H1 (cell line): ENCODE measurements around the gene WAC. TPM values are rescaled to one million over a fixed set of nuclear protein-coding genes. Genes with fewer than 3 reads are reported as not detected.
"Not testable (repeated sequence)": the region's sequence is repeated elsewhere in the genome, so short reads cannot be mapped to it uniquely, and the experiment has no call there.

ENCODE experiments used
- CTCF ChIA-PET: fragments of 300-600 bp; sonication (Branson Sonifier 250); formaldehyde crosslinking; loops from one replicate; lab custom pipeline; 2021; ENCODE audit not compliant: partially characterized antibody; lab: Charles Lee
- POLR2A ChIA-PET: fragments of 300-600 bp; sonication (Branson Sonifier 250); formaldehyde crosslinking; loops from one replicate; lab custom pipeline; 2021; ENCODE audit warnings: inconsistent platforms; ENCODE audit not compliant: partially characterized antibody; lab: Charles Lee
- DNase-seq, 2 experiments: peaks; one replicate each; pipeline versions ENCODE4 v3.0.0 to v3.0.0-alpha.2; 2010 to 2022; ENCODE audit warnings: low spot score in 2 of 2, low read depth in 1 of 2, mixed read lengths in 1 of 2
- FAIRE-seq: peaks from 2 replicates; lab custom pipeline; 2011; peaks lifted over from hg19 to GRCh38; lab: Jason Lieb, UNC
- H2AFZ ChIP-seq: 2 replicates; pipeline ENCODE4 v1.8.1; 2012; ENCODE audit warnings: low read length, inconsistent platforms
- H2AK5ac ChIP-seq: 2 replicates; pipeline ENCODE4 v1.6.1; 2013; ENCODE audit warnings: low read depth, low read length
- H2BK120ac ChIP-seq: replicated peaks from 2 replicates; pipeline ENCODE3; 2013; ENCODE audit warnings: low read depth, low read length, inconsistent platforms
- H2BK12ac ChIP-seq: 2 replicates; pipeline ENCODE4 v1.6.1; 2013; ENCODE audit warnings: low read depth, low read length
- H2BK15ac ChIP-seq: 2 replicates; pipeline ENCODE4 v1.6.1; 2013; ENCODE audit warnings: low read length
- H2BK20ac ChIP-seq: 2 replicates; pipeline ENCODE4 v1.6.1; 2013; ENCODE audit warnings: low read length
- H2BK5ac ChIP-seq: 2 replicates; pipeline ENCODE4 v1.6.1; 2013; ENCODE audit warnings: low read depth, low read length
- H3K14ac ChIP-seq: 2 replicates; pipeline ENCODE4 v1.6.1; 2013; ENCODE audit warnings: inconsistent platforms; ENCODE audit not compliant: insufficient read length
- H3K18ac ChIP-seq: 2 replicates; pipeline ENCODE4 v1.6.1; 2013; ENCODE audit warnings: low read length; ENCODE audit errors: extremely low read depth
- H3K23ac ChIP-seq: 2 replicates; pipeline ENCODE4 v1.6.1; 2013; ENCODE audit warnings: inconsistent platforms; ENCODE audit not compliant: insufficient read length
- H3K23me2 ChIP-seq: 2 replicates; pipeline ENCODE4 v1.6.1; 2013; ENCODE audit warnings: low read depth, low read length
- H3K27ac ChIP-seq: 2 replicates; pipeline ENCODE4 v1.6.1; 2011; ENCODE audit warnings: low read depth, low read length, inconsistent platforms
- H3K27me3 ChIP-seq, 4 experiments: replicated peaks in 1 of 4; 1 replicate in 1 of 4; 2 replicates in 3 of 4; pipeline versions ENCODE4 v1.6.1 to v1.8.1; 2011 to 2013; ENCODE audit warnings: low read length in 3 of 4, mild to moderate bottlenecking in 3 of 4, inconsistent platforms in 2 of 4, mixed read lengths in 2 of 4, moderate library complexity in 1 of 4; ENCODE audit not compliant: control insufficient read depth in 3 of 4, insufficient read depth in 3 of 4; ENCODE audit errors: extremely low read depth in 1 of 4
- H3K36me3 ChIP-seq, 4 experiments: 2 replicates each; pipeline versions ENCODE4 v1.6.1 to v1.8.1; 2011 to 2013; ENCODE audit warnings: mild to moderate bottlenecking in 4 of 4, low read length in 3 of 4, moderate library complexity in 2 of 4, control low read depth in 1 of 4, inconsistent platforms in 1 of 4; ENCODE audit not compliant: insufficient read depth in 4 of 4, control insufficient read depth in 2 of 4
- H3K4ac ChIP-seq: replicated peaks from 2 replicates; pipeline ENCODE3; 2013; ENCODE audit warnings: low read length, low read depth, mixed read lengths, inconsistent platforms; ENCODE audit not compliant: insufficient read length
- H3K4me1 ChIP-seq, 4 experiments: replicated peaks in 1 of 4; 1 replicate in 1 of 4; 2 replicates in 3 of 4; pipeline versions ENCODE4 v1.6.1 to v1.8.1; 2011 to 2013; ENCODE audit warnings: low read length in 3 of 4, inconsistent platforms in 2 of 4, mixed read lengths in 1 of 4; ENCODE audit not compliant: insufficient read depth in 4 of 4, control insufficient read depth in 3 of 4
- H3K4me2 ChIP-seq, 2 experiments: 2 replicates each; pipeline versions ENCODE4 v1.6.1 to v1.8.1; 2011 to 2013; ENCODE audit warnings: low read depth in 2 of 2, low read length in 2 of 2, control low read depth in 1 of 2, inconsistent platforms in 1 of 2, mild to moderate bottlenecking in 1 of 2; ENCODE audit not compliant: insufficient read depth in 1 of 2
- H3K4me3 ChIP-seq, 4 experiments: fragments of 200-600, 300-600 bp in 1 of 4; sonication (generic), shearing (Covaris generic), sonication (Bioruptor Twin) in 1 of 4; 2 replicates each; pipeline versions ENCODE4 v1.5.1 to v1.8.1; 2011 to 2016; ENCODE audit warnings: low read length in 4 of 4, low read depth in 3 of 4, control low read depth in 2 of 4, inconsistent platforms in 2 of 4, mild to moderate bottlenecking in 2 of 4, mixed read lengths in 1 of 4, moderate library complexity in 1 of 4; ENCODE audit not compliant: insufficient read depth in 2 of 4; ENCODE audit errors: extremely low read depth in 1 of 4
- H3K56ac ChIP-seq: replicated peaks from 2 replicates; pipeline ENCODE3; 2013; ENCODE audit warnings: low read depth, mild to moderate bottlenecking, mixed read lengths, low read length, inconsistent platforms; ENCODE audit not compliant: insufficient read length
- H3K79me1 ChIP-seq: 2 replicates; pipeline ENCODE4 v1.6.1; 2013; ENCODE audit warnings: low read depth, low read length, control low read depth
- H3K79me2 ChIP-seq, 2 experiments: 2 replicates each; pipeline versions ENCODE4 v1.6.1 to v1.8.1; 2012 to 2013; ENCODE audit warnings: low read length in 2 of 2, mild to moderate bottlenecking in 2 of 2, inconsistent platforms in 1 of 2; ENCODE audit not compliant: insufficient read depth in 2 of 2, control insufficient read depth in 1 of 2
- H3K9ac ChIP-seq, 4 experiments: replicated peaks in 1 of 4; 1 replicate in 1 of 4; 2 replicates in 3 of 4; pipeline versions ENCODE4 v1.6.1 to v1.8.1; 2011 to 2013; ENCODE audit warnings: low read depth in 3 of 4, low read length in 3 of 4, control low read depth in 2 of 4, mild to moderate bottlenecking in 2 of 4, moderate library complexity in 2 of 4, inconsistent platforms in 1 of 4; ENCODE audit errors: extremely low read depth in 1 of 4
- H3K9me3 ChIP-seq, 2 experiments: 2 replicates each; pipeline versions ENCODE4 v1.6.1 to v1.8.1; 2012 to 2013; ENCODE audit warnings: mild to moderate bottlenecking in 2 of 2, moderate library complexity in 2 of 2, control low read depth in 1 of 2, inconsistent platforms in 1 of 2, low read depth in 1 of 2, low read length in 1 of 2, mixed read lengths in 1 of 2; ENCODE audit not compliant: insufficient read depth in 2 of 2
- H4K20me1 ChIP-seq, 2 experiments: replicated peaks in 1 of 2; 2 replicates each; pipeline versions ENCODE3 to v1.8.1; 2011 to 2013; ENCODE audit warnings: inconsistent platforms in 2 of 2, low read length in 2 of 2, mild to moderate bottlenecking in 1 of 2; ENCODE audit not compliant: insufficient read depth in 2 of 2, control insufficient read depth in 1 of 2
- H4K5ac ChIP-seq: 2 replicates; pipeline ENCODE4 v1.6.1; 2013; ENCODE audit warnings: low read length, low read depth, mixed read lengths, inconsistent platforms; ENCODE audit not compliant: insufficient read length
- H4K8ac ChIP-seq: 2 replicates; pipeline ENCODE4 v1.8.0; 2013; ENCODE audit warnings: mild to moderate bottlenecking, moderate library complexity, low read length, inconsistent platforms; ENCODE audit not compliant: insufficient read depth; ENCODE audit errors: extremely low read depth
- H4K91ac ChIP-seq: replicated peaks from 2 replicates; pipeline ENCODE3; 2013; ENCODE audit warnings: low read length, mixed read lengths, inconsistent platforms; ENCODE audit not compliant: insufficient read length
- WGBS, 2 experiments: shearing (Covaris generic) in 1 of 2; methylation state at CpG; one replicate each; pipeline versions ENCODE4 v1.1.6 to v1.1.7; 2013 to 2015; ENCODE audit warnings: low lambda C conversion rate in 2 of 2, mixed read lengths in 2 of 2, inconsistent platforms in 1 of 2, low coverage in 1 of 2, missing lambda C conversion rate in 1 of 2; ENCODE audit not compliant: insufficient replicate concordance in 2 of 2, insufficient coverage in 1 of 2, insufficient read length in 1 of 2; ENCODE audit errors: extremely low coverage in 1 of 2, missing lambda C conversion rate in 1 of 2; 5-methylcytosine and 5-hydroxymethylcytosine counted together
- polyA plus RNA-seq, 7 experiments: library from polyadenylated mRNA; depleted of rRNA in 3 of 7; stranded (reverse) in 5 of 7; unstranded in 2 of 7; fragments of >200 nt in 5 of 7; fragments of 200-250 nt in 2 of 7; gene quantifications; 1 replicate in 5 of 7; 2 replicates in 1 of 7; 4 replicates in 1 of 7; pipeline versions ENCODE4 v1.2.1 to v1.2.3, GENCODE V29; 2011 to 2013; ENCODE audit warnings: missing spikeins in 2 of 7, mixed read lengths in 2 of 7
- total RNA-seq: library from RNA; stranded (reverse); fragmentation: NEBNext Ultra II Directional; extraction: Animal tissue kit (Norgen Biotek cat#: 25700); gene quantifications from 2 replicates; pipeline ENCODE4 v1.2.1, GENCODE V29; 2021

Gene WAC
- total and polyA plus RNA-seq, 2 of the 8 experiments (the other 6 are each of a cell fraction or from before 2014, with no cell fraction given), result 72.9 to 128 TPM

GRCh38 chr10:28520828-28521227, 12.1 kb upstream of the WAC start:
- H2BK120ac ChIP-seq, H3K18ac ChIP-seq, H4K91ac ChIP-seq, H2BK5ac ChIP-seq, H3K27ac ChIP-seq, H3K14ac ChIP-seq, H2AFZ ChIP-seq, H3K56ac ChIP-seq, H3K36me3 ChIP-seq, H3K4me3 ChIP-seq, H2AK5ac ChIP-seq, H3K9me3 ChIP-seq, H3K27me3 ChIP-seq, H2BK15ac ChIP-seq, H3K79me2 ChIP-seq, H2BK12ac ChIP-seq, H3K23me2 ChIP-seq, H2BK20ac ChIP-seq, H3K23ac ChIP-seq, H4K8ac ChIP-seq, POLR2A ChIA-PET, H3K9ac ChIP-seq, FAIRE-seq, H4K20me1 ChIP-seq, H3K4me2 ChIP-seq, DNase-seq, H3K4ac ChIP-seq, H4K5ac ChIP-seq, H3K4me1 ChIP-seq, H3K79me1 ChIP-seq: not testable (repeated sequence)
- CTCF ChIA-PET, result interaction anchor here (0.6 to 0.7 kb wide), 3 partner anchors 95 to 1205 kb away, joined by 3 to 4 read pairs (median 4); no protein-coding TSS in a partner anchor
- 100% methylated on average over 1 of the region's 4 CpGs; no CpG with 5 or more reads in 1 of the 2 experiments for WGBS, 2 experiments

DNA sequence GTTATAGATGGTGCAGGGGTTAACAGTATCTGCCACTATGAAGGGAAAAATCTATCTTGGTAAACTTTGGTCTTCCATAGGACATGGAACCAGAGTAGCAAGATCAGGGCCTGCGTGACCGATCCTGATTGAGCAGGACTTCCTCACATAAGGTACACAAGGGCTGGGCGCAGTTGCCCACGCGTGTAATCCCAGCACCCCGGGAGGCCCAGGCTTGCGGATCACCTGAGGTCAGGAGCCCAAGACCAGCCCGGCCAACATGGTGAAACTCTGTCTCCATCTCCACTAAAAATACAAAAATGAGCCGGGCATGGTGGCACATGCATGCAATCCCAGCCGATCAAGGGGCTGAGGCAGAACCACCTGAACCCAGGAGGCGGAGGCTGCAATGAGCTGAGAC, 11.0 kb upstream of the WAC start:
- POLR2A ChIA-PET, H3K79me1 ChIP-seq, H2BK120ac ChIP-seq, H3K27ac ChIP-seq, H3K9ac ChIP-seq, H3K4me2 ChIP-seq, H3K4ac ChIP-seq, H3K23ac ChIP-seq, H2BK15ac ChIP-seq, H3K18ac ChIP-seq, FAIRE-seq, H2AK5ac ChIP-seq, H4K20me1 ChIP-seq, H2AFZ ChIP-seq, DNase-seq, H4K8ac ChIP-seq, CTCF ChIA-PET, H3K14ac ChIP-seq, H3K56ac ChIP-seq, H2BK20ac ChIP-seq, H4K5ac ChIP-seq, H3K79me2 ChIP-seq, H4K91ac ChIP-seq, H2BK5ac ChIP-seq, H3K4me1 ChIP-seq, H3K23me2 ChIP-seq, H3K9me3 ChIP-seq, H3K4me3 ChIP-seq, H2BK12ac ChIP-seq, H3K27me3 ChIP-seq: not testable (repeated sequence)
- H3K36me3 ChIP-seq, result peaks cover 2 to 12% (median 6%) of the 10 kb centered on the region in 4 experiments; a peak in 5 of 8 replicates
- 95% methylated on average over 10 of the region's 11 CpGs; no CpG with 5 or more reads in 1 of the 2 experiments for WGBS, 2 experiments
